NCI-H446 treated with DMSO at 0.1 percent for 48 hours (cell line): ENCODE results near the gene SERPINB12.

Experiments used
- DNase-seq: peaks from one replicate; lab custom pipeline; 2025; lab: John Stamatoyannopoulos, UW

Gene SERPINB12

GRCh38 chr18:63542069-63542468 is at the start of gene SERPINB12:
SERPINB12 (plus strand) TSS chr18:63542369; CDS start chr18:63556160, 13,791 bp downstream.
- no peak for DNase-seq

- no peak for DNase-seq
Observed at GRCh38 chr18:63492851-63493250, 49.3 kb upstream of the SERPINB12 start.

GRCh38 chr18:63495675-63496074 is 46.5 kb upstream of the SERPINB12 start:
- DNase-seq = no peak

- no peak for DNase-seq
Observed at GRCh38 chr18:63505566-63506335, 36.4 kb upstream of the SERPINB12 start.

- no peak for DNase-seq
Observed at GRCh38 chr18:63506336-63506646, 35.9 kb upstream of the SERPINB12 start.

- no peak for DNase-seq
Observed at GRCh38 chr18:63508596-63508995, 33.6 kb upstream of the SERPINB12 start.

- peak; percentile 13 for DNase-seq
Observed at GRCh38 chr18:63511285-63511684, 30.9 kb upstream of the SERPINB12 start.

GRCh38 chr18:63514326-63514725 is 27.8 kb upstream of the SERPINB12 start:
- DNase-seq = no peak

- DNase-seq = no peak
Observed at GRCh38 chr18:63514888-63515678, 27.1 kb upstream of the SERPINB12 start.

- no peak for DNase-seq
Observed at GRCh38 chr18:63515801-63516200, 26.4 kb upstream of the SERPINB12 start.

GRCh38 chr18:63518178-63519012 is 23.8 kb upstream of the SERPINB12 start:
- peak; percentile 14 for DNase-seq

- DNase-seq = no peak
Observed at GRCh38 chr18:63520053-63520685, 22.0 kb upstream of the SERPINB12 start.

GRCh38 chr18:63523660-63524059 is 18.5 kb upstream of the SERPINB12 start:
- no peak for DNase-seq

GRCh38 chr18:63527251-63527650 is 14.9 kb upstream of the SERPINB12 start:
- no peak for DNase-seq

- no peak for DNase-seq
Observed at GRCh38 chr18:63528863-63529492, 13.2 kb upstream of the SERPINB12 start.

GRCh38 chr18:63532471-63532870 is 9.7 kb upstream of the SERPINB12 start:
- DNase-seq = no peak

GRCh38 chr18:63534615-63535014 is 7.6 kb upstream of the SERPINB12 start:
- DNase-seq = no peak

GRCh38 chr18:63539904-63540510 is 2.2 kb upstream of the SERPINB12 start:
- DNase-seq = no peak

GRCh38 chr18:63544017-63544416 is 1.8 kb downstream of the SERPINB12 start:
- no peak for DNase-seq

- DNase-seq = no peak
Observed at GRCh38 chr18:63545000-63545399, 2.8 kb downstream of the SERPINB12 start.

GRCh38 chr18:63550068-63550467 is 7.9 kb downstream of the SERPINB12 start:
- DNase-seq = no peak
